SK-N-SH treated with all-trans-retinoic acid at 6 μM for 48 hours (cell line): ENCODE data around the gene ADGRG1.

Experiments
- CREB5 ChIP-seq: fragments of 250-450 bp; sonication (Bioruptor Pico); IDR thresholded peaks from 2 replicates; pipeline ENCODE4 v1.5.1; 2020; ENCODE audit warnings: low read depth, mild to moderate bottlenecking, moderate library complexity
- GLIS3 ChIP-seq: fragments of 250-450 bp; sonication (Bioruptor Pico); IDR thresholded peaks from 2 replicates; pipeline ENCODE4 v1.5.0; 2020; ENCODE audit warnings: mild to moderate bottlenecking, moderate library complexity
- OSR1 ChIP-seq: fragments of 250-450 bp; sonication (Bioruptor Pico); IDR thresholded peaks from 2 replicates; pipeline ENCODE4 v1.8.0; 2022; ENCODE audit warnings: moderate library complexity, mild to moderate bottlenecking, inconsistent platforms
- PATZ1 ChIP-seq: fragments of 250-450 bp; sonication (Bioruptor Pico); IDR thresholded peaks from 2 replicates; pipeline ENCODE4 v1.8.0; 2020; ENCODE audit warnings: mild to moderate bottlenecking, moderate library complexity, borderline replicate concordance
- PPARA ChIP-seq: fragments of 250-450 bp; sonication (Bioruptor Pico); IDR thresholded peaks from 2 replicates; pipeline ENCODE4 v1.5.0; 2020; ENCODE audit warnings: mild to moderate bottlenecking, borderline replicate concordance
- ZFP3 ChIP-seq: fragments of 250-450 bp; sonication (Bioruptor Pico); IDR thresholded peaks from 2 replicates; pipeline ENCODE4 v1.5.0; 2020; ENCODE audit warnings: mild to moderate bottlenecking, moderate library complexity
- ZFP30 ChIP-seq: fragments of 450-650 bp; formaldehyde crosslinking; IDR thresholded peaks from 2 replicates; pipeline ENCODE4 v1.5.0; 2022; ENCODE audit warnings: mild to moderate bottlenecking, moderate library complexity
- ZNF70 ChIP-seq: fragments of 450-650 bp; formaldehyde crosslinking; IDR thresholded peaks from 2 replicates; pipeline ENCODE4 v1.5.0; 2020; ENCODE audit warnings: mild to moderate bottlenecking, moderate library complexity

GRCh38 chr16:57672824-57673223 lies 44.4 kb downstream of the ADGRG1 start:
- no peak for TF ChIP-seq ZFP30 (CRISPR knock-in tag)
- no peak for TF ChIP-seq CREB5 (CRISPR knock-in tag)
- TF ChIP-seq ZNF70 (CRISPR knock-in tag) = no peak
- TF ChIP-seq OSR1 = no peak
- no peak for TF ChIP-seq PPARA (CRISPR knock-in tag)
- TF ChIP-seq PATZ1 (CRISPR knock-in tag) = no peak
- no peak for TF ChIP-seq GLIS3
- TF ChIP-seq ZFP3 (CRISPR knock-in tag) = no peak
